ENCODE data around the gene NETO2.
"Not testable (repeated sequence)": the region's sequence is repeated elsewhere in the genome, so short reads cannot be mapped to it uniquely, and the experiment has no call there.

NETO2 gene

DNA sequence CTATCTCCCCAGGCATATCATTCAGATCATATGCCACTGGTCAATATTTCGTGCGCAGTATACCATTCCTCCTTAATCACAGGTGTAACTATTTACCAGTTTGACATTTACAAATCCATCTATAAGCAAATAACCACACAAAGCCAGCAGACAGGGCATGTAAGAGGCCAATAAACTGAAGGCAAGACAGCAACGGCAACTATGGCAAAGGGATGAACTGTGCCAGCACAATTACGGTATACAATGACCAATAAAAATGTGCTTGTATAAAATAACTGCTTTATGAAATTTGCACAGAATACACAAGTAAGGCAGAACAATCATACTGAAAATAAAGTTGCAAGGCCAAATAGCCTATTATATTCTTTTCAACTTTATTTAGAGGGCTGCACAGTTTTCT, 9.2 kb downstream of the NETO2 start:
- DNase-seq (ENCODE audit: low spot score), result no peak

DNA sequence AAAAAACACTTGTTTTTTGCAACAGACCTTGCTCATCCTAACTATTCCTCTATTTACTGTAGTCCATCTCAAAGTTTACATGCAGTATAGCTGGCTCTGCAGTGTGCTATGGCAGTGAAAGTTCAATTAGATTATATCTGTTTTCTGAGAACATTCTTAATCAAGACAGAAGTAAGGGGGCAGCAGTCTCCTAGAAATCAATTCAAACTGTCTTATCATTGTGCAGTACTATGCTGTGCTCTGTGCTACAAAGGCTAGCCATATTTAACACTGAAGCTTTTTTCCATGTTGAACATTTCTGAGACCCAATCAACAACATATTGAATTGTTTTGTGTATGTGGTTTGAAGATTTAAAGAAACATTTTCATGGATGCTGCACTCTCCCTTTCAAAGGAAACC, 11.4 kb downstream of the NETO2 start:
- DNase-seq (ENCODE audit: low spot score), result peak; percentile 10

DNA sequence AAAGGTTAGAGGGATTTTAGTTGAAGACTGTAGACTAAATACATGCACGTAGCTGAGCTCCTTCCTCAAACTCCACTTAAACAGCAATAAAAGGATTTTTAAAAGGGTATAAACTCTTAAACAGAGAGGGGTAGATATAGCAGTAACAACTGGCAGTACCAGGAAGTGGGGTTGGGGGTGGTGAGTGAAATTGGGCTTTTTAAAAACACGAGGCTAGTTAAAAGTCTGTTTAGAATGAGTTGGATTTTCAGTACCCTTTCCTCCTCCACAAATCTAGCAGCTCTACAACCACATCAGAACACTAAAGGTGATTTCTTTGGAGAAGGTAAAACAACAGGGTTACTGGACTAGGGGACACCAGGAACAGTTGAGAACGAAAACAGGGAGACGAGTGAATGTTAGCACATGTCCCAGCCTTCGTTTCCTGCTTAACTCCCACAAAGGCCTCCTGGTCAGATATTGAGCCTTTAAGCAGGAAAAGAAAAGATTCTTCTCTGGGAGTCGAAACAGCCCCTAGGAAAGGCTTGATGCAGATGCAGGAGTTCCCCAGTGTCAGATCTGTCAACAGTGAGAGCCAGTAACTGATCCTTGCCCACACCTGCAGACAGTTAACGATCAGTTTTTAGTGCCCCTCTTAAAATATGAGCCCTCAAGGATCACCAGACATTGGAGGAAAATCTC, 13.8 kb downstream of the NETO2 start:
- DNase-seq (ENCODE audit: low spot score), result no peak

DNA sequence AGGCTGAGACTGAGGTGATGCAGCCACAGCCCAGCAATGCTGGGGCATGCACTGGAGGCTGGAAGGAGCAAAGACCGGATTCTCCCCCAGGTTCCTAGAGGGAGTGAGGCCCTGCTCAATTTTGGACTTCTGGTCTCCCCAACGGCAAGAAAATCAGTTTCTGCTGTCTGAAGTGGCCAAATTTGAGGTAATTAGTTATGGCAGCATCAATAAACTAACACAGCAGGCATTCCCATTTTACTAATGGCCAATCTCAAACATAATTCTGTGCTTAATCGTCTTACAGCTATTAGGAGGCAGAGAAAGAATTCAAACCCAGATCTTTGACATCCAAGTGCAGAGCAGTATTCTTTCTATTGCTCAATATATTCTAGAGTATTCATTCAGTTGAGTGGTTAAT, 16.2 kb downstream of the NETO2 start:
- DNase-seq (ENCODE audit: low spot score), result no peak

DNA sequence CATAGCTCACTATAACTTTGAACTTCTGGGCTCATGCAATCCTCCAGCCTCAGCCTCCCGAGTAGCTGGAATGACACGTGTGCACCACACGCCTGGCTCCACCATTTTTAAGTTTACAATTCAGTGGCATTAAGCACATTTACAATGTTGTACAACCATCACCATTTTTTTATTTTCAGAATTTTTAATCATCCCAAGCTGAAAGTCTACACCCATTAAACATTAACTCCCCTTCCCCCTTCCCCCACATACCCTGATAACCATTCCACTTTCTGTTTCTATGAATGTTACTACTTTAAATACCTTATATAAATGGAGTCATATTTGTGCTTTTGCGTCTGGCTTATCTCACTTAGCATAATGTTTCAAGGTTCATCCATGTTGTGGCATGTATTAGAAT, 18.0 kb downstream of the NETO2 start:
- no peak for DNase-seq (ENCODE audit: low spot score)

DNA sequence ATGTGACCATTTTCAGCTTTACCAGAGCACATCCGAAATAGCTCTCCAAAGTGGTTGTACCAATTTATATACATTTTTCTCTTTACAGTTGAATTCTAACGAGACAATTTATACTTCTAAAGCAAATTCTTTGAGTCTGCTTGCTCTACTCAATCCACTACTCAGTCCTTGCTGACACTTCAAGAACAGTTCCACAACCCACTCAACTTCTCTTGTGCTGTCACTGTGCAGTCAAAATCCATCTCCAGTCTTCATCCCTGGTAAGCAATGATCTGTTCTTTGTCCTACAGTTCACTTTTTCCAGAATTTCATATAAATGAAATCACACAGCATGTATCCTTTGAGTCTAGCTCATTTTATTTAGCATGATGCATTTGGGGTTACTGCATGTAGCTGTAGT, 30.6 kb downstream of the NETO2 start:
- no peak for DNase-seq (ENCODE audit: low spot score)

DNA sequence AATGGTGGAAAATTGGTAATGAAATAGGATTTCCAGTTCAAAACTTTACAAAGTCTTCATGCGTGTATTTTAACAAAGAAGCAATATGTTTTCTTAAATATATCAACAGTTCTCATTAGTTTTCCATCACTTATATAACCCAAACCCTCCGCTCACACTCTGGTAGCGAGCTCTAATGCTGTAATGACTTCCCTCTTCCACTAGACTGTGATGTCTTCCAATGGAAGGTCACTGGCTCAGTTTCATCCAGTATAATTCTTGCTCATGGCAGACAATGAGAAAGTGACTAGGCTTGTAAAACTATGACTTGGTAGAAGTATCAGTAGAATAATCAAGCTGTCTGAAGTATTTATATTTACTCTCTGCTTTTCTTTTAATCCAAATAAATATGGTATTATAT, 32.8 kb downstream of the NETO2 start:
- DNase-seq (ENCODE audit: low spot score), result no peak

DNA sequence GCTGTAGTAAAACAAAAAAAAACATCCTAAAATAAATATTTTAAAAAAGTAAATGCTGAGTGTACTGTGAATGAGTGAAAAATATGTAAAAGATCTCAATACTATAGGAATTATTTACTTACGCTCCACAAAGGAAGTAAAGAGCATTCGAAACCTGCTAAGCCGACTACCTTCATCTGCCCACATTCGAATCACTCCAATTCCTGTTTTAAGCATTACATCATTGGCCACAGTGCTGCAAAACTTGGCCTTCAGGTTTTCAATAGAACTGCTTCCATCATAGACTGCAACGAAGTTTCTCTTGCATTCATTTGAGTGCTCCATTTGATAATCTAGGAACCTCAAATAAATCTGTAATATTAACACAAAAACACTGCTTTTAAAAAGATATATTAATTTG, 34.4 kb downstream of the NETO2 start:
- no peak for DNase-seq (ENCODE audit: low spot score)

DNA sequence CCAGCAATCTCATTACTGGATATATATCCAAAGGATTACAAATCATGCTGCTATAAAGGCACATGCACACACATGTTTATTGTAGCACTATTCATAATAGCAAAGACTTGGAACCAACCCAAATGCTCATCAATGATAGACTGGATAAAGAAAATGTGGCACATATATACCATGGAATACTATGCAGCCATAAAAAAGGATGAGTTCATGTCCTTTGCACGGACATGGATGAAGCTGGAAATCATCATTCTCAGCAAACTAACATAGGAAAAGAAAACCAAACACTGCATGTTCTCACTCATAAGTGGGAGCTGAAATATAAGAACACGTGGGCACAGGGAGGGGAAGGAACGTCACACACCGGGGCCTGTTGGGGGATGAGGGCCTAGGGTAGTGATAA, 40.8 kb downstream of the NETO2 start:
- not testable (repeated sequence) for DNase-seq (ENCODE audit: low spot score)

DNA sequence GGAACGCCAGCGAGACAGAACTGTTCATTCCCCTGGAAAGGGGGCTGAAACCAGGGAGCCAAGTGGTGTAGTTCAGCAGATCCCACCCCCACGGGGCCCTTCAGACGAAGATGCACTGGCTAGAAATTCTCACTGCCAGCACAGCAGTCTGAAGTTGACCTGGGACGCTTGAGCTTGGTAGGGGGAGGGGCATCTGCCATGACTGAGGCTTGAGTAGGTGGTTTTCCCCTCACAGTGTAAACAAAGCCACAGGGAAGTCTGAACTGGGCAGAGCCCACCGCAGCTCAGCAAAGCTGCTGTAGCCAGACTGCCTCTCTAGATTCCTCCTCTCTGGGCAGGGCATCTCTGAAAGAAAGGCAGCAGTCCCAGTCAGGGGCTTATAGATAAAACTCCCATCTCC, 46.6 kb downstream of the NETO2 start:
- DNase-seq (ENCODE audit: low spot score), result not testable (repeated sequence)

DNA sequence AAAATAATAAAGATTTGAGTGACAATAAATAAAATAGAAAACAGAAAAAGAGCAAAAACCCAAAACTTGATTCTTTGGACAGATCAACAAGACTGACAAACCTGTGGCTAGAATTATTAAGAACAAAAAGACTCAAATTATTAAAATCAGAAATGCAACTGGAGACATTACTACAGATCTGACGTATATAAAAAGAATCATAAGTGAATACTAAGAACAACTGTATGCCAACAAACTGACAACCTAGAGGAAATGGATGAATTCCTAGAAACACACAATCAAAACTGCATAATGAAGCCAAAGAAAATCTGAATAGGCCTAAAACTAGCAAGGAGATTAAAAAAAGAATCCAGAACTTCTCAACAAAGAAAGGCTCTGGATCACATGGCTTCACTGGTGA, 47.4 kb downstream of the NETO2 start:
- DNase-seq (ENCODE audit: low spot score), result no peak

DNA sequence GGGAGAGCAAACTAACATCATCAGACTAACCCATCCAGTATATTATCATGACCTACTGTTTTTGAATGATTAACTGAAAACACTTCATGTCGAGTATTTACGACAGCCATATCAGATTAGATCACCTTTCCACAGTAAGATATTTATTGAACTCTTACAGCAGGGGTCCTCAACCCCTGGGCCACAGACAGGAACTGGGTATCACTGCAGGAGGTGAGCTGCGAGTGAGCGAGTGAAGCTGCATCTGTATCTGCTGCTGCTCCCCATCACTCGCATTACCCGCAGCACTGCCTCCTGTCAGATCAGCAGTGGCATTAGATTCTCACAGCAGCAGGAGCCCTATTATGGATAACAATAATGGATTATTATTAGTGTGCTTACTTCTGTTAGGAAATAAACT, 59.5 kb downstream of the NETO2 start:
- DNase-seq (ENCODE audit: low spot score), result no peak

DNA sequence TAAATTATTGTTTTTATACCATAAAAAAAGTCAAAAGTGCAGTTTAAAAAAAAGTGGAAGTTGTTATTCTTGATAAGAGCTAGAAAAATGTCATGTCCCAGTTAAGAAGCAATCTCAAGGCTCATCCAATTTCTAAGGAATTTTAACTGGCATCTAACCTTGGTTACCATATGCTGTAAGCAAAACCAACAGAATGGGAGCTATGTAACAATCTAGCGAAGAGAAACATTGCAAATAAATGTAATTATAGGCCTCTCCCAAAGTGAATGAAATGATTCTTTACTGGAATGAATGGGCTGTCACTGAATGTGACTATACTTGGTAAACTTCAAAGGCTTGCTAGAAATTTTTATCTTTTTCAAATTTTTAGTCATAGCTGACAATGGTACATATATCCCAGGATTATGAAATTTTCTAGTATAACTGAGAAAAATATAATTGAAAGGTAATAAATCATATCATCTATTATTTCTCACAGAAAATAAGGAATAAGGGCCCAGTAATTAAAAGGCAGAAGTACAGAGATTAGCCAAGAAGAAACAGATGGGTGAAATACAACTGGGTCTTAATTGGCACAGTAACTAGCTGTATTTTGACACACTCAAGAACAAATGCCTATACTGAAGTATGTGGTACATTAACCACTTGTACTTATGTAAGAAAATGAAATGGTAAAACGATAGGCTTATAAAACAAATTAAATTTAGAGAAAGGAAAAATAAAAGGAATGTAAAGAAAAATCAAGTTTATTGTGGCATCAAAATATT, 61.5 kb downstream of the NETO2 start:
- no peak for DNase-seq (ENCODE audit: low spot score)

DNA sequence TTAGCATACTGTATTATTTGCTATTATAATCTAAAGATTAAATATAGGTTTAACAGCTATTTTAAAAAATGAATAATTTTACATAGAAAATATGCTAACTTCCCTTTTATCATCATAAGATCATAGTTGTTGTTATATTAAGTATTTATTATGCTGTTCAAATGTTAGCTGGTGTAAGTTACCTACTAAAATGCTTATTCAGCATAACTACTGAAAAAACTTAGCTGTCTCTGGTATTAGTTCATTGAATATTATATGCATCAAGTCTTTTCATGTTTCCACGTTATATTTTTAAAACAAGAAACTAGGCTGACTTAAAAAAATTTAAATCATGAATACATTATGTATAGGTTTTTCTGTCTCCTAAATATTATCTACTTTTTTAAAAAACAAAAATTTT, 62.6 kb downstream of the NETO2 start:
- no peak for DNase-seq (ENCODE audit: low spot score)

DNA sequence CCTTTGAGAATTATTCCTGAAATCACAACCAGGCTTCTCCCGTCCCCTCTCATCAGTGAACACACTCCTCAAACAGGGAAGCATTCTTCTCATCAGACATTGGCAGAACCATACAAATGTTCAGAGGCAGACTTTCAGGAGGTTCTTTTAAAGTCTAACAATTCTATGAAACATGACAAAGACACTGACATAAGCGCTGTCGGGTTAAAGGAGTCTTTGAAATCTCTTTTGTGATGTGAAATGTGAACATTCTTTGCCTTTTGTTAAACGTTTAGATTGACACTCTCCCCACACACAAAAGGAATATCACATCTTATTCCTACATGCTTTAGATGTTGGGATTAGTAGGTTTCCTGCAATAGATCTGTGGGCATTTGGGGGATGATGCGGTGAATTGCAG, 63.9 kb downstream of the NETO2 start:
- DNase-seq (ENCODE audit: low spot score), result no peak

DNA sequence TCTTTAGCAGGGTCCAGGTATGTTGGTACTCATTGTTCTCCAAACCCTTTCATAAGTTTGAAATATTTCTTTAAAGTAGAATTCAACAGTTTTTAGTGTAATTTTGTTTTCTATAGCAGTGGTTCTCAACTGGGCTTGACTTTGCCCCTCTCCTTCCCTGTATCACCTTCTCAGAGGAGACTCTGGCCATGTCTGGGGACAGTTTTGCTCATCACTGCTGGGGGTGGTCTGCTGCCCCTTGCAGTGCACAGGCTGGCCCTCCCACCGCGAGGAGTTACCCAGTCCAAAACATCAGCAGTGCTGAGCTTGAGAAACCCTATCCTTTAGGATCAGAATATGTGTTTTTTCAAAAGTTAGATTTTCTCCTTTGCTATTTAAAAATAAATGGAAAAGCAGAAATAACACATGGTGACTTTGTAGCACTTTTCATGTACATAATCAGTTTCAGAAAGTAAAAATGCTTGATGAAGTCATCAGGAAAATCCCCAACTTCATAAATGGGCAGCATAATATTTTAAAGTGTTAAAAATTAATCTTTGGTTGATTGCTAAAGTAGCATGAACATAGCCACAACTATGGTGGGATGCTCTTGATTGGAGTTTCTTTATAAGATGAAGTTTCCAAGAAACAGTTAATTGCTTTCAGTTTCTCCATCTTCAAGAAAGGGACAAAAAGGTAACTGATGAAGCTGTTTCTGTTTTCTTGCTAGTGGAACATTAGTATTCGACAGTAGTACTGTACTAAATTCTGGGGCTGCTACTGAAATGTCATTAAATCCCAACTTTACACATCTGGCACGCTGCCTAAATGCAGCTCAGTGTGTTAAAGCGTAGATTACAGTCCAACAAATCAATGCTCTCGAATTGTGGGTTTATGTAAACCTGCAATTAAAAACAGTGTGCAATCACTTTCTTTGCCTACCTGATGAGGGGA, 70.3 kb downstream of the NETO2 start:
- DNase-seq (ENCODE audit: low spot score), result no peak

DNA sequence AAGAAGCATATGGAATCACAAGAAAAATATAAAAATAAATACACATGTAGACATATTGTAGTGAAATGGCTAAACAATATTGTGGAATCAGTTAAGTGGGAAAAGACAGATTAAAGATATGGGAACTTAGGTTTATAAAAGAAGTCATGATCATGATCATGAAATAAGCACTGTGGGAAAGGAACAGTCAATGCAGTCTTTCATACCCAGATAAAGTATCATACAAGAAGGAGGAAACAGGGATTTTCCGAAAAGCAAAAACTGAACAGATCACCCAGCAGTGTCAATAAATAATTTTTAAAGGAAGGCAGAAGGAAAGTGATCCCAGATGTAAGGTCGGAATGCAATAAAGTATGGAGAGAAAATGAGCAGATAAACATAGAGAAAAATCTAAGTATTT, 71.6 kb downstream of the NETO2 start:
- DNase-seq (ENCODE audit: low spot score), result no peak

DNA sequence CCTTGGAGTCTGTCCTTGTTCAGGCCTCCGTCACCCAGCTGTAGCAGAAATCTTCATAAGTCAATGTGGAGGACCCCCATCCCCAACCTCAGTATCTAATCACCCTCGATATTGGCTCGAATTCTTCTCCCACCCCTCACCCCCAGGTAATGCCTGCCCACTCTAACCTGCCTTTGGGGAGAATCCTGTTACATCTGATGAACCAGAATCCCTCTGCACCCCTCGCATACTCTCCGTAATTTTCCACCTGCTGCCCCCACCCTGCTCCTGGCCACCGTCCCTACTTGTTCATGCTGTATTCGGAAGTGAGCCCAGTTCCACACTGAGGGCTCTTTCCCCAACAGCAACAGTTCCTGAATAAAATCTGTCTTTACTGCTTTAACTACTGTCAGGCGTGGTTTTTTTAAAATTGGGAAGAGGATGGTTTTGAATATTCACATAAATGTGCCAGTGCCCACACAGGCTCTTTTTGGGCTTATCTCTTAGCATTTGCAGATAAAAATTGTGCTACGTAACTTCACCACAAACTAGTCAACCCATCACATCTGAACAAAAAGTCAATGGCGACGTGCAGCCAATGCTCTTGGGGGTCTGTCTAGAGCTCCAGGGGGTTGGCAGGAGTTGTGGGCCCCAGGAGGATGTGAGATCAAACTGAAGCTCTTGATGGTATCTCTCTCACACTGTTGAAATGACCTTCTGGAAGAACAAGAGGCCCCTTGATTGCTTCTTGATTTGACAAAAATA, 73.7 kb downstream of the NETO2 start:
- no peak for DNase-seq (ENCODE audit: low spot score)

DNA sequence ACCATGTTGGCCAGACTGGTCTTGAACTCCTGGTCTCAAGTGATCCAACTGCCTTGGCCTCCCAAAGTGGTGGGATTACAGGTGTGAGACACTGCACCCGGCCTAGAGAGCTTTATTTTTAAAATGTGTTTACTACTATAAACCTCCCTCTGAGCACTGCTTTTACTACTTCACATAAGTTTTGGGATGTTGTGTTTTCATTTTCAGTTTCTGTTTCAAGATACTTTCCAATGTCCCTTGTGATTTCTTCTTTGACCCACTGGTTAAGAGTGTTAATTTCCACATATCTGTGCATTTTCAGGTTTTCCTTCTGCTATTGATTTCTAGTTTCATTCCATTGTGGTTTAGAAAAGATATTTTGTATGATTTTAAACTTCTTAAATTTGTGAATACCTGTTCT, 74.4 kb downstream of the NETO2 start:
- DNase-seq (ENCODE audit: low spot score), result no peak

DNA sequence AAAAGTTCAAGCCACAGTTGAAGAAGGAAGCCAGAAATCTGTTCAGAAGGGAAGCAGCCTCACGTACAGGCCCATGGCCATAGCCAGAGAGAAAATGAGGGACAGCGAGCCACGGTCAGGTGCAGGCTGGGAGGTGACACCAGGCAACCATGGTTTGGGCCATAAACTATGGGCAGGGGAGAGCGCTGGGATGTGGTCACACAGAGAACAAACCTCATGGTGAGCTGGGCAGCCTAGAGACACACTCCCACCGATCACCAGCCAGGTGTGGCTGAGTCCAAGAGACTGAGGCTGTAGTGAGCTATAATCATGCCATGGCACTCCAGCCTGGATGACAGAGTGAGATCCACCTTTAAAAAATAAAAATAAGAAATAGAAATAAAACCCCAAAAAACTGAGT, 76.5 kb downstream of the NETO2 start:
- no peak for DNase-seq (ENCODE audit: low spot score)

DNA sequence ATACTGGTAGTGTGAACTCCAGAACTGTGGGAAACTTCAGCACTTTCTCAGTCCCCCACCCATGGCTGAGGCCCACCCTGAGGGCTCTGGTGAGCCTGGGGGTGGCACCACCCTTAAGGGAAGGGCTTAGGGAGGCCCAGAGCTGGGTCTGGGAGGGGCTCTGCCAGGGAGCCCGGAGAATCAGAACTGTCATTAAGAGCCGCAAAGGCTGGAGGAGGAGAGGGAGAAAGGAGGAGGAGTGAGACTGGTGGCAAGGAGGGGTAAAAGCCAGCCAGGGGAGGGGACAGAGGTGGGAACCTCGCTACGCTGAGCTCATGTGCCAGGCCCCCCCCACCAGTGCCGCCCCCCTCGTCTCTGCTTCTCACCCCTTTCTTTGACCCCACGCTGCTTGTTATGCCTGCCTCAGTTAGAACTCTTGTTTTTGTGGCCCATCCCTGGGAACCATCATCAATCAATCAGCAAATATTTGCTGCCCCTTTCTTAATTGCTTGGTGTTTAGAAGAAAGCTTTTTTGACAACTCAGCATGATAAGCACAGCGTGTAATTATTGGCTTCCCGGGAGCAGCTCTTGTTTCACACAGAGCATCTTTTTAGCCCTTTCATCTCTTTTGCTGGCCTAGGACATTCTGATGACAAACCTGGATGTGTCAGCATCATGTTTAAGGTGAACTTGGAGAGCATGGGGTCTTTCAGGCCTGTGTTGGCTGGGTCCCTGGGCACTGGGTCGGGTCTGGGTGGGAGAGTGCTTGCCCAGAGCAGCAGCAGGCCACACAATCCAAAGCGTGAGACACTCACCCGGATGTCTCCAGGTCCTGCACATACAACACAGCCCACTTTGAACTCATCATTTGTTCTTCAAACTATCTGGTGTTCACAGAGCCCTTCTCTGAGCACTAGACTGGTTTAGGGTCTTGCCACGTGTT, 77.7 kb downstream of the NETO2 start:
- DNase-seq (ENCODE audit: low spot score), result no peak

All from cerebellar cortex (tissue), 1 donor.